Activated CD4-positive, alpha-beta T cell treated with anti-CD3 and anti-CD28 coated beads for 36 hours (primary cell): ENCODE results near the gene EVI2A. TPM values are rescaled to one million over a fixed set of nuclear protein-coding genes. Genes with fewer than 3 reads are reported as not detected.

ENCODE experiments used
- ATAC-seq: fragments of 200-7000 bp; cut with Tn5 transposase; one replicate; pipeline ENCODE4 v1.10.0; 2021; ENCODE audit warnings: mild to moderate bottlenecking, moderate library complexity
- CTCF ChIA-PET: fragments of 350-600 bp; sonication (Branson Sonifier 250); formaldehyde crosslinking; loops from one replicate; lab custom pipeline; 2021; ENCODE audit warnings: antibody characterized with exemption; lab: Charles Lee
- POLR2A ChIA-PET: fragments of 350-600 bp; sonication (Branson Sonifier 250); formaldehyde crosslinking; loops from one replicate; lab custom pipeline; 2021; ENCODE audit warnings: antibody characterized with exemption, inconsistent platforms; lab: Charles Lee
- DNase-seq: peaks from one replicate; pipeline ENCODE4 v3.0.0-alpha.2; 2020
- H3K27ac Mint-ChIP-seq: one replicate; pipeline ENCODE4 v1.8.0; 2021; ENCODE audit warnings: mixed read lengths
- H3K27me3 Mint-ChIP-seq: one replicate; pipeline ENCODE4 v1.8.0; 2021; ENCODE audit warnings: mixed read lengths
- H3K36me3 Mint-ChIP-seq: one replicate; pipeline ENCODE4 v1.8.0; 2021; ENCODE audit warnings: low read depth, mixed read lengths
- H3K4me1 Mint-ChIP-seq: one replicate; pipeline ENCODE4 v1.8.0; 2021; ENCODE audit warnings: mixed read lengths
- H3K4me3 Mint-ChIP-seq: one replicate; pipeline ENCODE4 v1.8.0; 2021; ENCODE audit warnings: mild to moderate bottlenecking, moderate library complexity, mixed read lengths
- H3K9me3 Mint-ChIP-seq: one replicate; pipeline ENCODE4 v1.8.0; 2021; ENCODE audit warnings: low read depth, mixed read lengths
- intact Hi-C, 2 experiments: fragments of 100-400 bp; cut with DNase I in 1 of 2; cut with micrococcal nuclease in 1 of 2; formaldehyde crosslinking; loops; one replicate each; pipeline versions ENCODE4 v1.14.2 to v1.15.1; 2022 to 2024; cut with DNase I, micrococcal nuclease
- total RNA-seq, 2 experiments: library from RNA; stranded (reverse); gene quantifications; one replicate each; pipeline ENCODE4 v1.2.3, GENCODE V29; 2021

Gene EVI2A
- total RNA-seq, 2 experiments from 2014 or later = 16.9 to 18.2 TPM

- ChIA-PET POLR2A (no interaction called here), CTCF (no interaction called here)
- no peaks in the 10 kb centered on the region for H3K9me3 Mint-ChIP-seq
- H3K36me3 Mint-ChIP-seq = no peaks in the 10 kb centered on the region
- no peaks in the 10 kb centered on the region for H3K27me3 Mint-ChIP-seq
- no peaks in the 10 kb centered on the region for H3K4me1 Mint-ChIP-seq
- DNase-seq (no peak), ATAC-seq (no peak)
- intact Hi-C loops = no loop called here
- no peak overlapping the region for H3K27ac Mint-ChIP-seq
- no peak overlapping the region for H3K4me3 Mint-ChIP-seq
Measured at GRCh38 chr17:31274252-31274651, 47.2 kb downstream of the EVI2A start.

GRCh38 chr17:31273516-31273915 lies 47.9 kb downstream of the EVI2A start:
- no peak for DNase-seq

GRCh38 chr17:31272803-31273202 lies 48.6 kb downstream of the EVI2A start:
- CTCF ChIA-PET = no interaction called here
- POLR2A ChIA-PET = no interaction called here
- H3K4me3 Mint-ChIP-seq = no peak overlapping the region
- DNase-seq (no peak), ATAC-seq (no peak)
- no peaks in the 10 kb centered on the region for H3K9me3 Mint-ChIP-seq
- no peaks in the 10 kb centered on the region for H3K27me3 Mint-ChIP-seq
- no peak overlapping the region for H3K27ac Mint-ChIP-seq
- intact Hi-C loops = no loop called here
- H3K4me1 Mint-ChIP-seq = no peaks in the 10 kb centered on the region
- peaks cover 2% of the 10 kb centered on the region for H3K36me3 Mint-ChIP-seq

More at GRCh38 chr17:31273516-31273915, 47.9 kb downstream of the EVI2A start:
- intact Hi-C loops = no loop called here
- Mint-ChIP-seq H3K36me3 (no peaks in the 10 kb centered on the region), H3K4me1 (no peaks in the 10 kb centered on the region), H3K27me3 (no peaks in the 10 kb centered on the region), H3K27ac (no peak overlapping the region), H3K4me3 (no peak overlapping the region), H3K9me3 (no peaks in the 10 kb centered on the region)
- CTCF ChIA-PET = no interaction called here
- no peak for ATAC-seq
- POLR2A ChIA-PET = no interaction called here

GRCh38 chr17:31272236-31272635 lies 49.2 kb downstream of the EVI2A start:
- Mint-ChIP-seq H3K27me3 (no peaks in the 10 kb centered on the region), H3K4me1 (no peaks in the 10 kb centered on the region), H3K36me3 (peaks cover 2% of the 10 kb centered on the region), H3K4me3 (no peak overlapping the region), H3K27ac (no peak overlapping the region), H3K9me3 (no peaks in the 10 kb centered on the region)
- DNase-seq (no peak), ATAC-seq (no peak)
- intact Hi-C loops = no loop called here
- ChIA-PET POLR2A (no interaction called here), CTCF (no interaction called here)

- ATAC-seq = no peak
- Mint-ChIP-seq H3K27ac (no peak overlapping the region), H3K36me3 (peaks cover 5% of the 10 kb centered on the region), H3K4me3 (no peak overlapping the region), H3K9me3 (no peaks in the 10 kb centered on the region), H3K27me3 (no peaks in the 10 kb centered on the region), H3K4me1 (no peaks in the 10 kb centered on the region)
- CTCF ChIA-PET = interaction anchor here (0.8 to 1.1 kb wide), 2 partner anchors 103 to 328 kb away, joined by 3 read pairs; no protein-coding TSS in a partner anchor
- POLR2A ChIA-PET = no interaction called here
- intact Hi-C loops = no loop called here
- DNase-seq = no peak
Measured at GRCh38 chr17:31269578-31269983, 51.8 kb downstream of the EVI2A start.

- no peak for ATAC-seq
- DNase-seq = no peak
- Mint-ChIP-seq H3K9me3 (no peaks in the 10 kb centered on the region), H3K4me1 (no peaks in the 10 kb centered on the region), H3K27me3 (no peaks in the 10 kb centered on the region), H3K27ac (no peak overlapping the region), H3K36me3 (peaks cover 5% of the 10 kb centered on the region), H3K4me3 (no peak overlapping the region)
- POLR2A ChIA-PET = no interaction called here
- intact Hi-C loops = no loop called here
- CTCF ChIA-PET = interaction anchor here (0.8 to 1.1 kb wide), 2 partner anchors 104 to 328 kb away, joined by 3 read pairs; no protein-coding TSS in a partner anchor
Measured at GRCh38 chr17:31269036-31269577, 52.3 kb downstream of the EVI2A start.

Other genes with a start within 250 kb of the EVI2A start
- 10 to 100 TPM; 22.1 to 26.2 TPM for gene NF1, start 226.6 kb downstream of the EVI2A start, total RNA-seq
- gene OMG, start 24.4 kb downstream of the EVI2A start, total RNA-seq = under 1 TPM; 0.23 to 0.25 TPM
- gene EVI2B, start 7.6 kb downstream of the EVI2A start, total RNA-seq = 10 to 100 TPM; 10.3 to 14.8 TPM
- 10 to 100 TPM; 30.3 to 41.4 TPM for gene RAB11FIP4, start 70.1 kb upstream of the EVI2A start, total RNA-seq